IMR-90 (cell line): ENCODE data around the gene KRT6B. TPM values are rescaled to one million over a fixed set of nuclear protein-coding genes. Genes with fewer than 3 reads are reported as not detected.

Experiments used
- ATAC-seq: fragments of 200-7000 bp; cut with Tn5 transposase; 2 replicates; pipeline ENCODE4 v1.9.1; 2020; ENCODE audit warnings: low read depth, mild to moderate bottlenecking, moderate library complexity
- BruUV-seq: library from RNA; stranded (reverse); fragments of 400-500 nt; replicated peaks from 2 replicates; lab custom pipeline; 2021; lab: Mats Ljungman, UMichigan
- CTCF ChIA-PET: fragments of 300-600 bp; formaldehyde crosslinking; extraction: SDS; loops from one replicate; lab custom pipeline; 2021; ENCODE audit warnings: antibody characterized with exemption; lab: Yijun Ruan, JAX
- POLR2A ChIA-PET: fragments of 300-600 bp; sonication (Branson Sonifier 250); formaldehyde crosslinking; loops from one replicate; lab custom pipeline; 2022; ENCODE audit warnings: antibody characterized with exemption; ENCODE audit not compliant: unreplicated experiment; lab: Charles Lee
- DNase-seq: peaks from one replicate; pipeline ENCODE4 v3.0.0; 2013
- H2AFZ ChIP-seq: replicated peaks from 2 replicates; pipeline ENCODE3; 2013; ENCODE audit warnings: low read length, mild to moderate bottlenecking; ENCODE audit not compliant: poor library complexity
- H2AK5ac ChIP-seq: 2 replicates; pipeline ENCODE4 v1.6.1; 2013; ENCODE audit warnings: low read depth, low read length, inconsistent platforms
- H2AK9ac ChIP-seq: replicated peaks from 2 replicates; pipeline ENCODE3; 2013; ENCODE audit warnings: mild to moderate bottlenecking, low read depth, low read length, moderate library complexity; ENCODE audit not compliant: poor library complexity
- H2BK120ac ChIP-seq: 2 replicates; pipeline ENCODE4 v1.6.1; 2013; ENCODE audit warnings: low read depth, low read length, inconsistent platforms
- H2BK15ac ChIP-seq: 3 replicates; pipeline ENCODE4 v1.6.1; 2013; ENCODE audit warnings: low read depth, low read length, inconsistent platforms
- H2BK20ac ChIP-seq: 2 replicates; pipeline ENCODE4 v1.6.1; 2013; ENCODE audit warnings: low read depth, mild to moderate bottlenecking, inconsistent platforms, low read length, moderate library complexity
- H2BK5ac ChIP-seq: 2 replicates; pipeline ENCODE4 v1.6.1; 2013; ENCODE audit warnings: mild to moderate bottlenecking, low read depth, low read length, inconsistent platforms; ENCODE audit not compliant: poor library complexity, severe bottlenecking
- H3K14ac ChIP-seq: replicated peaks from 2 replicates; pipeline ENCODE4 v1.6.1; 2013; ENCODE audit warnings: low read depth, low read length, inconsistent platforms
- H3K18ac ChIP-seq: 2 replicates; pipeline ENCODE4 v1.6.1; 2013; ENCODE audit warnings: low read depth, low read length, control low read depth
- H3K23ac ChIP-seq: 2 replicates; pipeline ENCODE4 v1.6.1; 2013; ENCODE audit warnings: low read depth, low read length, inconsistent platforms
- H3K27ac ChIP-seq: 2 replicates; pipeline ENCODE4 v1.5.1; 2013; ENCODE audit warnings: mild to moderate bottlenecking, control low read depth, low read length; ENCODE audit not compliant: insufficient read depth
- H3K27me3 ChIP-seq: 2 replicates; pipeline ENCODE4 v1.6.1; 2013; ENCODE audit warnings: low read length; ENCODE audit not compliant: control insufficient read depth, insufficient read depth
- H3K36me3 ChIP-seq: 2 replicates; pipeline ENCODE4 v1.6.1; 2013; ENCODE audit warnings: low read length, mixed read lengths; ENCODE audit not compliant: control insufficient read depth, insufficient read depth
- H3K4ac ChIP-seq: 2 replicates; pipeline ENCODE4 v1.6.1; 2013; ENCODE audit warnings: low read depth, low read length, inconsistent platforms
- H3K4me1 ChIP-seq: 2 replicates; pipeline ENCODE4 v1.6.1; 2013; ENCODE audit warnings: low read length, mixed read lengths; ENCODE audit not compliant: control insufficient read depth, insufficient read depth
- H3K4me2 ChIP-seq: 2 replicates; pipeline ENCODE4 v1.6.1; 2013; ENCODE audit warnings: low read depth, mild to moderate bottlenecking, control low read depth, low read length, moderate library complexity
- H3K4me3 ChIP-seq: 2 replicates; pipeline ENCODE4 v1.5.1; 2013; ENCODE audit warnings: low read depth, mild to moderate bottlenecking, control low read depth, low read length, moderate library complexity; ENCODE audit not compliant: insufficient read depth
- H3K56ac ChIP-seq: 2 replicates; pipeline ENCODE4 v1.6.1; 2013; ENCODE audit warnings: low read length, inconsistent platforms; ENCODE audit not compliant: insufficient read depth; ENCODE audit errors: extremely low read depth
- H3K79me1 ChIP-seq, 2 experiments: 2 replicates each; pipeline ENCODE4 v1.6.1; 2013; ENCODE audit warnings: low read length in 2 of 2, inconsistent platforms in 1 of 2, low read depth in 1 of 2
- H3K9ac ChIP-seq: 2 replicates; pipeline ENCODE4 v1.6.1; 2013; ENCODE audit warnings: low read depth, low read length, control low read depth
- H3K9me1 ChIP-seq: 2 replicates; pipeline ENCODE4 v1.6.1; 2013; ENCODE audit warnings: low read length, inconsistent platforms; ENCODE audit not compliant: insufficient read depth
- H3K9me3 ChIP-seq: 2 replicates; pipeline ENCODE4 v1.6.1; 2013; ENCODE audit warnings: low read length; ENCODE audit not compliant: control insufficient read depth, insufficient read depth
- H4K20me1 ChIP-seq: 2 replicates; pipeline ENCODE4 v1.6.1; 2013; ENCODE audit warnings: low read length, inconsistent platforms; ENCODE audit not compliant: insufficient read depth
- H4K5ac ChIP-seq: 2 replicates; pipeline ENCODE4 v1.6.1; 2013; ENCODE audit warnings: mild to moderate bottlenecking, low read depth, low read length, control low read depth
- H4K8ac ChIP-seq, 2 experiments: 2 replicates each; pipeline ENCODE4 v1.6.1; 2013; ENCODE audit warnings: low read depth in 2 of 2, low read length in 2 of 2, control low read depth in 1 of 2, inconsistent platforms in 1 of 2
- H4K91ac ChIP-seq: 2 replicates; pipeline ENCODE4 v1.6.1; 2013; ENCODE audit warnings: low read depth, low read length, inconsistent platforms; ENCODE audit not compliant: insufficient read depth
- BHLHE40 ChIP-seq: fragments of 150-350 bp; IDR thresholded peaks from 2 replicates; pipeline ENCODE4 v1.6.1; 2016; ENCODE audit warnings: mild to moderate bottlenecking, low read depth, low read length
- CEBPB ChIP-seq: IDR thresholded peaks from 2 replicates; pipeline ENCODE4 v1.6.1; 2012; ENCODE audit warnings: low read depth, low read length, improper control_type of control experiment
- CHD1 ChIP-seq: IDR thresholded peaks from 2 replicates; pipeline ENCODE4 v1.6.1; 2012; ENCODE audit warnings: low read depth, low read length, improper control_type of control experiment
- ELK1 ChIP-seq: fragments of 150-350 bp; IDR thresholded peaks from 2 replicates; pipeline ENCODE4 v1.6.1; 2016; ENCODE audit warnings: low read depth, mild to moderate bottlenecking, low read length, moderate library complexity, borderline replicate concordance
- FOS ChIP-seq: fragments of 150-350 bp; IDR thresholded peaks from 2 replicates; pipeline ENCODE4 v1.6.1; 2016; ENCODE audit warnings: low read depth, low read length
- MAFK ChIP-seq: IDR thresholded peaks from 2 replicates; pipeline ENCODE4 v1.6.1; 2012; ENCODE audit warnings: low read depth, low read length, improper control_type of control experiment
- MAZ ChIP-seq: IDR thresholded peaks from 2 replicates; pipeline ENCODE4 v1.6.1; 2012; ENCODE audit warnings: low read depth, mild to moderate bottlenecking, low read length, improper control_type of control experiment, moderate library complexity, borderline replicate concordance
- MXI1 ChIP-seq: IDR thresholded peaks from 2 replicates; pipeline ENCODE4 v1.6.1; 2012; ENCODE audit warnings: low read depth, mild to moderate bottlenecking, low read length, moderate library complexity, borderline replicate concordance
- NFE2L2 ChIP-seq: fragments of 150-350 bp; IDR thresholded peaks from 2 replicates; pipeline ENCODE4 v1.6.1; 2016; ENCODE audit warnings: low read depth, mild to moderate bottlenecking, low read length
- POLR2A ChIP-seq: IDR thresholded peaks from 2 replicates; pipeline ENCODE4 v1.6.1; 2012; ENCODE audit warnings: mild to moderate bottlenecking, low read depth, low read length
- RAD21 ChIP-seq: IDR thresholded peaks from 2 replicates; pipeline ENCODE4 v1.6.1; 2012; ENCODE audit warnings: low read length, improper control_type of control experiment
- RCOR1 ChIP-seq: IDR thresholded peaks from 2 replicates; pipeline ENCODE4 v1.6.1; 2012; ENCODE audit warnings: mild to moderate bottlenecking, low read length, improper control_type of control experiment; ENCODE audit not compliant: insufficient replicate concordance
- RFX5 ChIP-seq: IDR thresholded peaks from 2 replicates; pipeline ENCODE4 v1.8.0; 2012; ENCODE audit warnings: low read depth, mild to moderate bottlenecking, low read length, moderate library complexity
- SMC3 ChIP-seq: fragments of 150-350 bp; IDR thresholded peaks from 2 replicates; pipeline ENCODE4 v1.6.1; 2016; ENCODE audit warnings: low read depth, mild to moderate bottlenecking, antibody characterized with exemption, low read length, moderate library complexity
- WGBS, 2 experiments: methylation state at CpG; one replicate each; pipeline versions ENCODE4 v1.1.5 to v1.1.7; 2013; ENCODE audit warnings: missing lambda C conversion rate in 2 of 2; ENCODE audit not compliant: insufficient read length in 1 of 2; ENCODE audit errors: extremely low coverage in 2 of 2; 5-methylcytosine and 5-hydroxymethylcytosine counted together
- dilution Hi-C: fragments of 300-500 bp; cut with HindIII; formaldehyde crosslinking; loops from one replicate; pipeline ENCODE4 v1.14.3; 2018; ENCODE audit warnings: low sequenced_read_pairs; ENCODE audit not compliant: unreplicated experiment
- in situ Hi-C: fragments of 300-500 bp; cut with MboI; formaldehyde crosslinking; loops from 3 replicates; pipeline ENCODE4 v1.14.3; 2019; ENCODE audit warnings: low sequenced_read_pairs, inconsistent platforms, mixed read lengths
- intact Hi-C: fragments of 100-400 bp; cut with micrococcal nuclease; formaldehyde crosslinking; loops from 2 replicates; pipeline ENCODE4 v1.10.0; 2022
- polyA plus RNA-seq, 3 experiments: library from polyadenylated mRNA; depleted of rRNA; stranded (reverse); fragments of >200 nt; gene quantifications; 2 replicates each; pipeline ENCODE4 v1.2.3, GENCODE V29; 2012; ENCODE audit warnings: low replicate concordance in 1 of 3
- total RNA-seq: library from RNA; depleted of rRNA; stranded (reverse); fragments of >200 nt; gene quantifications from 2 replicates; pipeline ENCODE4 v1.2.3, GENCODE V29; 2012
- TF ChIP-seq, protein P1 (sequence below): conservative IDR thresholded peaks from 2 replicates; pipeline ENCODE4 v1.5.1; 2012; ENCODE audit warnings: mild to moderate bottlenecking, low read depth, low read length, improper control_type of control experiment
- TF ChIP-seq, protein P2 (sequence below): fragments of 150-350 bp; IDR thresholded peaks from 2 replicates; pipeline ENCODE4 v1.6.1; 2017; ENCODE audit warnings: mild to moderate bottlenecking, antibody characterized with exemption, low read length, low read depth

KRT6B gene
- total and polyA plus RNA-seq, 2 of the 4 experiments (the other 2 are of a cell fraction) = not detected

DNA sequence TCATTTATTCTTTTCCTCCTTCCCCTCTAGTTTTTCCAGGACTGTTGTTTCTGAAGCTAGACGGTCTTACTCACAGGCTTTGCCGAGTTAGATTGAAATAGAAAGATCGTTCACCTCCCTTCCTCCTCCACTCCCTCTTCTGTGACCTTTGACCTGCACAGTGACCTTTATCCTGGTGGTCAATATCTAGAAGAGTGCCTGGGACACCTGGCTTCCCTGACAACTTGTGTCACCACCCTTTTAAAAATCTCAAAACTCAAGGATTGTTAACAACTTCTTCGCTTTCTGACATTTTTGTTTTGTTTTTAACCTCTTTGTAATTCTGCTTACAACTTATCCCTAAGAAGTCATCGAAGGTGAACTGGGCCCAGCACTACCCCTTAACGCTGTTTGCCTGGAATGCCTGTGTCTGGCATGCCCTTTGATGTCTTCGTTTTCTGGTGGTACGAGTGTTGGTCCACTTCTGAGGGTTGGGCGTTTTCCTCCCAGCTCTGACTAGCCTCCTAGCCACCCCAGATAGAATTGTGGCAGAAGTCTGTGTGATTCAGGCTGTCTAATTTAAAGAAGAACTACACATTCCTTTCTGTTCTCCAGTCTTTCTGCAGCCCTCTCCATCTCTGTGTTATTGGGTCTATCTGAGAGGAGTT lies 15.0 kb downstream of the KRT6B start:
- Histone ChIP-seq H4K20me1 (no peaks in the 10 kb centered on the region), H3K79me1 (no peaks in the 10 kb centered on the region), H2AK9ac (no peak overlapping the region), H2AK5ac (no peak overlapping the region), H3K36me3 (no peaks in the 10 kb centered on the region), H2BK120ac (no peak overlapping the region), H2AFZ (no peak overlapping the region), H3K4me2 (no peak overlapping the region), H3K4me1 (no peaks in the 10 kb centered on the region; the same call in 1 of the 2 replicates), H3K9me1 (no peaks in the 10 kb centered on the region), H2BK5ac (no peak overlapping the region), H3K18ac (no peak overlapping the region), H4K8ac (no peak overlapping the region), H3K9ac (no peak overlapping the region), H2BK15ac (no peak overlapping the region), H3K27ac (no peak overlapping the region), H3K27me3 (peaks cover 4% of the 10 kb centered on the region), H3K14ac (no peak overlapping the region), H4K91ac (no peak overlapping the region), H3K4ac (no peak overlapping the region), H3K23ac (no peak overlapping the region), H3K56ac (no peak overlapping the region), H2BK20ac (no peak overlapping the region), H3K9me3 (no peaks in the 10 kb centered on the region), H4K5ac (no peak overlapping the region), H3K4me3 (no peak overlapping the region)
- CTCF ChIA-PET = no interaction called here
- in situ Hi-C loops (no loop called here), intact Hi-C loops (no loop called here), dilution Hi-C loops (no loop called here)
- TF ChIP-seq BHLHE40 (no peak), MXI1 (no peak), RFX5 (no peak), FOS (no peak), ELK1 (no peak), MAFK (no peak), NFE2L2 (no peak), CEBPB (no peak), CHD1 (no peak), MAZ (no peak), POLR2A (no peak), RCOR1 (no peak), SMC3 (no peak), RAD21 (no peak)
- TF ChIP-seq, protein P1, sequence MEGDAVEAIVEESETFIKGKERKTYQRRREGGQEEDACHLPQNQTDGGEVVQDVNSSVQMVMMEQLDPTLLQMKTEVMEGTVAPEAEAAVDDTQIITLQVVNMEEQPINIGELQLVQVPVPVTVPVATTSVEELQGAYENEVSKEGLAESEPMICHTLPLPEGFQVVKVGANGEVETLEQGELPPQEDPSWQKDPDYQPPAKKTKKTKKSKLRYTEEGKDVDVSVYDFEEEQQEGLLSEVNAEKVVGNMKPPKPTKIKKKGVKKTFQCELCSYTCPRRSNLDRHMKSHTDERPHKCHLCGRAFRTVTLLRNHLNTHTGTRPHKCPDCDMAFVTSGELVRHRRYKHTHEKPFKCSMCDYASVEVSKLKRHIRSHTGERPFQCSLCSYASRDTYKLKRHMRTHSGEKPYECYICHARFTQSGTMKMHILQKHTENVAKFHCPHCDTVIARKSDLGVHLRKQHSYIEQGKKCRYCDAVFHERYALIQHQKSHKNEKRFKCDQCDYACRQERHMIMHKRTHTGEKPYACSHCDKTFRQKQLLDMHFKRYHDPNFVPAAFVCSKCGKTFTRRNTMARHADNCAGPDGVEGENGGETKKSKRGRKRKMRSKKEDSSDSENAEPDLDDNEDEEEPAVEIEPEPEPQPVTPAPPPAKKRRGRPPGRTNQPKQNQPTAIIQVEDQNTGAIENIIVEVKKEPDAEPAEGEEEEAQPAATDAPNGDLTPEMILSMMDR = no peak
- TF ChIP-seq, protein P2, sequence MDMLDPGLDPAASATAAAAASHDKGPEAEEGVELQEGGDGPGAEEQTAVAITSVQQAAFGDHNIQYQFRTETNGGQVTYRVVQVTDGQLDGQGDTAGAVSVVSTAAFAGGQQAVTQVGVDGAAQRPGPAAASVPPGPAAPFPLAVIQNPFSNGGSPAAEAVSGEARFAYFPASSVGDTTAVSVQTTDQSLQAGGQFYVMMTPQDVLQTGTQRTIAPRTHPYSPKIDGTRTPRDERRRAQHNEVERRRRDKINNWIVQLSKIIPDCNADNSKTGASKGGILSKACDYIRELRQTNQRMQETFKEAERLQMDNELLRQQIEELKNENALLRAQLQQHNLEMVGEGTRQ = no peak
- no CpG with 5 or more reads among the region's 9 CpGs for WGBS, 2 experiments
- no TSS peak for BruUV-seq
- DNase-seq (no peak), ATAC-seq (no peak)
- POLR2A ChIA-PET = no interaction called here
